NCI-H446 (cell line): Measurements from ENCODE around the gene DENND2D.

Experiments
- DNase-seq, 2 experiments: peaks; one replicate each; lab custom pipeline; 2025; lab: John Stamatoyannopoulos, UW

DENND2D gene, protein sequence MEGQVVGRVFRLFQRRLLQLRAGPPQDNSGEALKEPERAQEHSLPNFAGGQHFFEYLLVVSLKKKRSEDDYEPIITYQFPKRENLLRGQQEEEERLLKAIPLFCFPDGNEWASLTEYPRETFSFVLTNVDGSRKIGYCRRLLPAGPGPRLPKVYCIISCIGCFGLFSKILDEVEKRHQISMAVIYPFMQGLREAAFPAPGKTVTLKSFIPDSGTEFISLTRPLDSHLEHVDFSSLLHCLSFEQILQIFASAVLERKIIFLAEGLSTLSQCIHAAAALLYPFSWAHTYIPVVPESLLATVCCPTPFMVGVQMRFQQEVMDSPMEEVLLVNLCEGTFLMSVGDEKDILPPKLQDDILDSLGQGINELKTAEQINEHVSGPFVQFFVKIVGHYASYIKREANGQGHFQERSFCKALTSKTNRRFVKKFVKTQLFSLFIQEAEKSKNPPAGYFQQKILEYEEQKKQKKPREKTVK

GRCh38 chr1:111199881-111200801 is at the start of gene DENND2D:
Gene DENND2D, minus strand, starts transcription at chr1:111200646. Its CDS starts 187 bp downstream, at chr1:111200459.
- no peak for DNase-seq

- DNase-seq, result no peak
Observed at GRCh38 chr1:111249960-111250359, 49.5 kb upstream of the DENND2D start.

DNA sequence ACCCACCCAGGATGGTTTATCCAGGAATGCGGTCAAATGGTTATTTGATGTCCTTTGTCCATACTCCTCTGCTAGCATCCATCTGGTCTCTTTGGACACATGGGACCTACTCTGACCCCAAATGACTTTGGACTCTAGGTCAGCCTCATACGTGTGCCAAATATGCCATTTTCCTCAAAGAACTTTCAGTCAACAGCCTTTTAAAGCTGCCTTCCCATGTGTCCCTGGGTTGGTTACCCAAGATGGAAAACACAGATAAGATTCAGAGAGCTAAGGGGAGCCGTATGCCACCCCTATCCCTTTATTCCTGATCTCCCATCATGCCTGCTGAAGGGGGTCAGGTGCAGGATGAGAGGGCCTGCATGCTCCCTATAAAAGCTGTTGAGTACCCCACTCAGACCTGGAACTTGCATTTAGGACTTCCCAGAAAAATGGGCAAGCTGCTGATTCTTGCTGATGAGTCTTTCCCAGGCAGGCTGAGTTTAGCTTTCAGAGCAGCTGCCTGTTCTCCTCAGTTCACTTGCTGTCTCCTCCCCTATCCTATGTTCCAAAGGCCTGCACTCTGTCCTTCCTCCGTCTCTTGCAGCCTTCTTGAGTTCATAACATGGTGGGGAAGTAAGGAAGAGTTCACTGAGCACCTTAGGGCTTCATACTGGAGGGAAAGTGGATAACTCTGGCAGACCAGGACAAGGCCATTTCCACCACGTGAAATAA is 46.8 kb upstream of the DENND2D start:
- no peak for DNase-seq

DNA sequence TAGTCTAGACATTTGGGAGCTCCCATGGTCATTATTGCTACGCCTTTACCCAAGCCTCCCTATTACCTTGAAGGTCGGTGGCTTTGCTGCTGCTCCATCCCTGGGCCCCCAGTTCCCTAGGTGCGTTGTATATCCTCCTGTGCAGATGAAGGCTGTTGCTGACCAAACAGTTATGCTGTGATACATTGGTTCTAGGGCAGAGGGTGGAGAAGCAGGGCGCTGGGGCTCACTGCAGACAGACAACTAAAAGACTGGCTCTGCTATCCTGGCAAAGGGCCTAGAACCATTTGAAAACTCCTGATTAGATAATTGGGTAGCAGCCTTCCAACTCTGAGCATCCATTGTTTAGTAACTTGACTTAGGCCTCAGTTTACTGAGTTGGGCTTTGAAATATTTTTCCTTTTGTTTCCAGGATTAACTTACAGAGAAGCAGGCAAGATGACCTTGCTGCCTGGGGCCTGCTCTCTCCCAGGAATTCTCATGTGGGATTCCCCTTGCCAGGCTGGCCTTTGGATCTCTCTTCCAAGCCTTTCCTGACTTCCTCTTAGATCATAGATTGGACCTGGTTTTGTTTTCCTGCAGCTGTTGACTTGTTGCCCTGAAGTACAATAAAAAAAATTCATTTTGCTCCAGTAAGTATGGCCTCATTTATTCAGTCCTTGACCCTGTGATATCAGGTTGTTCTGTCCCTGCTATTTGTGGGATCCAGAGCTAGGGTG is 42.5 kb upstream of the DENND2D start:
- no peak for DNase-seq

- DNase-seq, result no peak
Observed at GRCh38 chr1:111241797-111242196, 41.4 kb upstream of the DENND2D start.

DNA sequence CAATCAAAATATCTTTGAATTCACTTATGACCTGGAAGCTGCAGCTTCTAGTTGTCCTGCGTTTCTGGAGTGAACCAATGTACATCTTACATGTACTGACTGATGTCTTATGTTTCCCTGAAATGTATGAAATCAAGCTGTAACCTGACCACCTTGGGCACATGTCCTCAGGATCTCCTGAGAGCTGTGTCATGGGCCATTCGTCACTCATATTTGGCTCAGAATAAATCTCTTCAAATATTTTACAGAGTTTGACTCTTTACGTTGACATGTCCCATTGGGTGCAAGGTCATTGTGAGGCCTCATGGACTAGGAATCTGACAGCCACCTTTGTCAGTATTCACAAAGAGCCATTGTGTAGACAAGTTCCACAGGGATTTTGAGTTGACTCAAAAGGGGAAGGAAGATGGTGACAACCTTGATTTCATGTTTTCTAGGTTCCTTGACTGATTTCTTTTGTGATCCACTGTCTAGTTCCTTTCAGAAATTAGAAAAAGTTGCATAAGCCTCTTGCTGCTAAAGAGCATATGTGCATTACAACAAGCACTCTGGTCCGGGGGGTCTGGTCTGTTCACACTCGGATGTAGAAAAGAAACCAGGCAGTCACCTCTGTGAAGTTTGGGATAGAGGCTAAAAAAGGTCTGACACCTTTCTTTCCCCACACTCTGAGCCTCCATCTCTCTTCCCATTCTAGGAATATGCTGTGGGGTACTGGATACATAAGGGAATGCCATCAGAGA is 37.8 kb upstream of the DENND2D start:
- DNase-seq, result no peak

GRCh38 chr1:111236806-111237205 is 36.4 kb upstream of the DENND2D start:
- no peak for DNase-seq

DNA sequence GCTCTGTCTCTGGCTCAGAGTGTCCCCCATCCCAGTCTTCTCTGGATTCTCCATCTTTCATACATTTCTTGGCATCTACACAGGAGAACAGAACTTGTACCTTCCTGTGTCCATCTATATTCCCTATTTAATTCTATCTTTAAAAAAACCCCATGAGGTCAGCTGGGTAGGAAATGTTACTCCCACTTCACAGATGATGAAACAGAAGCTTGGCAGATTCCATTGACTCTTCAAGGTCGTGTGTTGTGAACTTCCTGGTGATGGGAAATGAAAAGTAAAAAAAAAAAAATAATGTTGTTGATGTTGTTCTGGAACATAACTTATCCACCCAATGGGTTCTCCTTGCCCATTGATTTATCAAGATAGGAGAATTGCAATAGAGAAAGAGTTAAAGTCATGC is 35.9 kb upstream of the DENND2D start:
- no peak for DNase-seq

- no peak for DNase-seq
Observed at GRCh38 chr1:111234866-111235265, 34.4 kb upstream of the DENND2D start.

GRCh38 chr1:111234258-111234657 is 33.8 kb upstream of the DENND2D start:
- DNase-seq, result no peak

DNA sequence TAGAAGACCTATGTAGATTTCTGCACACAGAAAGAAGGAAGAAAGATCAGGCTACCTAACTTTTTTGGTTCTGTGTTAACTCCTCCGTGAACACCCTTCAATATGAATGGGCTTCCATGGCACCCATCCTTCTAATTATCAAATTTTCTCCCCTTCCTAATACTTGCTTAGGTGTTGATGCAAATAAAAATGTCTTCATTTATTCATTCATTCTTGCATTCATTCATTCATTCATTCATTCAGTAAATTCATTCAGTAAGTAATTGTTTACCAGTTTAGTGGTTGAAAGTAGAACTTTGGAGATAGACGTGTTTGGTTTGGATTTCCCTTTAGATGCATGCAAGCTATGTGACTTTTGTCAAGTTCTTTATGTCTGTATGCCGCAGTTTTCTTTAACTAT is 31.7 kb upstream of the DENND2D start:
- DNase-seq, result no peak

DNA sequence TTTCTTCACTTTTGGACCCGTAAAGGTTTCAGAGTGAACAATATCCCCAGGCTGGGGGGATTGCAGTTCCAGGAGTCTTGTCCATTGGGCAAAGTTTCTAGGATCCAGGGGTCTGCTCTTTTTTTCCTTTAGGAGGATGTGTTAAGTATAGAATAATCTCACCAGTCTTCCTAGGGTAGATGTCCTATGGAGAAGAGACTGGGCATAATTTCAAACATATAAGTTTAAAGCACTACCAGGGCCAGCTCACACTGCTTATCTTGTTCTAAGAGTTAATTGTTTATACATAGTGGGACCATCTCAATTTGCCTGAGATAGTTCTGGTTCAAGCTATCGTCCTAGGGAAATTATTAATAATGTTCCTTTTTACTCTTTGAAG is 28.3 kb upstream of the DENND2D start:
- DNase-seq, result no peak

DNA sequence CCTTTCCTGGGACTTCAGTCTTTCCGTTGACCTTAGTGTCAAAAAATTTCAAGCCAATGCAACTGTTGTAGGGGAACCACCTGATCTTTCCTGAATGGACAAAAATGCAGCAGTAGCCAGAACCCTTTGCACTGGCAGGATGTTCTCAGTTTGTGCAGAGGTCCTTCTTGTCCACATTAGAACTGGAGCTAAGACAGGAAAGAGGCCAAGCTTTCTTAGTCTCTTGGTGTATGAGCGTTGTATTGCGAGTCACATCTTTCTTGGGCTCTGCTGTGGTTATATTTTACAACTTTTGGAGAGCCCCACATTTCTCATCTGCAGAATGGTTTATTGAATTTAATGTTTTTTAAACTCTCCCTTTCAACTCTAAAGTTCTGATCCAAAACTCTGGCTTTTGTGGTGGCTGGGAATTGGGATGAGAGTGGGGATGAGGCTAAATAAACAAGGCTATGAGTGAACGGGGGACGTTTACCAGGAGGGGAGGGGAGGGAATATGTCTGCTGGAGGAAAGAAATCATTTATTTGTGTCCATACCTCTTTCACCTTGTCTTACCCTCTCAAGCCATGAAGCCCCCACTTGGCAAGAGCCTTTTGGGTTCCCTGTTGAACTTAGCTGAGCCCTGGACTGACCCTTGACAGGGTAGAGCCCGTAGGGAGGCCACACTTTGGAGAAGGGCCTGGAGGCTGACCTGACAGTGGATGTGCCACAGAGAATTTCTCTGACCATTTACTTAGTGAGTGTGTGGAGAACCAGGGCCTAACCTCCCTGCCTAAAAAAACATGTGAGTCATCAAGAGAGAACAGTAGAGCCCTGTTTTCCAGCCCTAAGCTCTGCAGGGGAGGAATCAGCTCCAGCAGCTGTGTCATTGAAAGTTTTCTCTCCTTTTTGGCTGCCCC is 27.7 kb upstream of the DENND2D start:
- no peak for DNase-seq

DNA sequence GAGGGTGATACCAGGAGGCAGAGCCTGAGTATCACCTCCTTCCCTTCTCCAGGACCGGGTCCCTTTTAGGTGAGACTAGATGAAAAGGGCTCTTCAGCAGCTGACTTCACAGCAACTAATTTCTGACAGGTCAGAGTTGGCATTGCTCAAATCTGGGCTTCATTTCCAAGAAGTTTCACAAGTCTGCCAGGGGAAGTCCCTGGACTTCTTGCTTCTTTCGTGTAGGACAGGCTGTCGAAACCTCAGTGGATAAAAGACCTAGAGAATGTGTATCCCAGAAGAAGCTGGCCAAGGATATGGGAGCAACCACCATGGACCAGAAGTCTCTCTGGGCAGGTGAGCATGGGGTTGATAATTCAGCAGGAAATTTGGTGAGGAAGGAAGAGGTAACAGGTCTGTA is 27.0 kb upstream of the DENND2D start, which contains the start of gene CHI3L2:
CHI3L2 (plus strand) TSS at position 280 of the 400 bp plus-strand sequence; CDS start at position 297, 17 bp downstream.
- no peak for DNase-seq

DNA sequence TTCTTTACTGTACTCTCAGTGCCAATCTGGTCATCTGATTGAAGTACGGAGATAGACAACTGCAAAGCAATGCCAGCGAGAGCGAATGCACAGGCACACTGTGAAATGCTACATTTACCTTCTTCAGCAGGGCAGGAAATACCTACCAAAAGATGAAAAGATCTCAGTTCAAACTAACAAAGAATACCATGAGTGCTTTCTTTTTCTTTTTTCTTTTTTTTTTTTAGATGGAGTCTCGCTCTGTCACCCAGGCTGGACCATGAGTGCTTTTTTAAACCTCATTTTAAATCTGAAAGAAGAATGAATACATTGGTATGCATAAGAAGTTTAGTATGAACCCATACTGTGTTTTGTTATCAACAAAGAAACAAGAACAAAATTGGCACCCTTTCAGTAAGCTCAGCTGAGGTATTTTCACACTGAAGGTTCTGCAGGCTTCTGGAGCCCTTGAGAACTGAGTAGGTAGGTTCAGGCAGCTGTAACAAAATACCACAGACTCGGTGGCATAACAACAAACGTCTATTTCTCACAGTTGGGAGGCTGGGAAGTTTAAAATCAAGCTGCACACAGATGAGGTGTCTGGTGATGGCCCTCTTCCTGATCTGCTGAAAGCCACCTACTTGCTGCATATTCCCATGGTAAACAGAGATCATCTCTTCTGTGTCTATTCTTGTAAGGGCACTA is 25.4 kb upstream of the DENND2D start:
- DNase-seq, result no peak

- DNase-seq, result no peak
Observed at GRCh38 chr1:111225091-111225490, 24.6 kb upstream of the DENND2D start.

GRCh38 chr1:111223126-111223685 is 22.8 kb upstream of the DENND2D start:
- no peak for DNase-seq

GRCh38 chr1:111222308-111223125 is 22.1 kb upstream of the DENND2D start:
- peak in 1 of 2 experiments; percentile 56 for DNase-seq
